Limb (tissue), 2 donors: ENCODE measurements around the gene AHNAK.
"Not testable (repeated sequence)": the region's sequence is repeated elsewhere in the genome, so short reads cannot be mapped to it uniquely, and the experiment has no call there.

Experiments
- DNase-seq, 2 donors: peaks; one replicate each; pipeline ENCODE4 v3.0.0-alpha.2; 2016; ENCODE audit errors: extremely low spot score in 2 of 2

AHNAK gene

DNA sequence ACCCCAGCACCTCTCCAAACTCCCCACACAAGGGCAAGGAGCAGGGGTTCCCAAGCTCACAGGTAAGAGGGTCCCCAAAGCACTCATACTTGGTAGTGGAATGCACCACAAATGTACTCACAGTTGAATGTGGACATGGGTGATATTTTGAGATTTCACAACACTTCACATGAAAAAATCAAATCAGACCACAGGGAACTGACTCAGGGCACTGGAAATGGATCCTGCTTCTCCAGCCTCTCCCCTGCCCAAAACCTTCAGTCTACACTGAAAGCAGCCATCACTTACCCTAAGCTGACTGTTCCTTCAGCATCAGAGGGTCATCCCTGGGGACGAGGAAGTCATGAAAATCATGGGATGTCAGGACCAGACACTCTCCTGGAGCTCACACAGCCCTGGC, 87.5 kb downstream of the AHNAK start:
- DNase-seq, result no peak

DNA sequence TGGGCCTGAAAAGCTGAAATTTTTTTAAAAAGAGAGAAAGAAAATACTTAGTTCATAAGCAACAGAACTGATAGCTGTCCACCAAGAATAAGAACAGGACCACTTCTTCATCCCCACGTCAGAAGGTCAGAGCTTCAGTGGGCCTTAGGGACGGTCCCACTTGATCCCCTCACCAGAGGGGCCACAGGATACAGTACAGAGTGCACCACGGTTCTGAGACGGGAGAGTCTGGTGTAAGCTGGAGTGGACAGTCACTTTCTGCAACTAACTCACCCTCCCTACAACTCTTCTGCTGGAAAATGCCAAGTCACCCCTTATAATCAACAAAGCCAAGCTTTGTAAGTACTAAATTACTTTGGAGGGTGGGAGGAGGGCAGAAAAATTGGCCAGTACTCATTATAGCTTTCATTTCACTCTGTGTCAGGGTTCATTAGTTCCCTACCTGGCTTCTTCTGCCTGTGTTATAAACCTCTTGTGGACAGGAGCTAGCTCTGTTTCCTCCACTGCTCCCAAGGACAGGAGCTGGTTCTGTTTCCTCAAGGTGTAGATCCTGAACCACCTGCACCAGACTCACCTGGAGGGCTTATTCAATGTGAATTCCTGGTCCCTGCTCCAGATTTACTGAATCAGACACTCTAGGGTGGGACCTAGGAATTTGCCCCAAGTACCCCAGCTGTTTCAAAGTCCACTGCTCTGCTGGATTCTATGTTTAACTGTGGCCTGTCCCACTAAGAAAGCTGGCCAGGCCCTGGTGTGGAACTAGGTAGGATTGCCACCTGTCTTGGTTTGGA, 88.2 kb downstream of the AHNAK start:
- no peak for DNase-seq

DNA sequence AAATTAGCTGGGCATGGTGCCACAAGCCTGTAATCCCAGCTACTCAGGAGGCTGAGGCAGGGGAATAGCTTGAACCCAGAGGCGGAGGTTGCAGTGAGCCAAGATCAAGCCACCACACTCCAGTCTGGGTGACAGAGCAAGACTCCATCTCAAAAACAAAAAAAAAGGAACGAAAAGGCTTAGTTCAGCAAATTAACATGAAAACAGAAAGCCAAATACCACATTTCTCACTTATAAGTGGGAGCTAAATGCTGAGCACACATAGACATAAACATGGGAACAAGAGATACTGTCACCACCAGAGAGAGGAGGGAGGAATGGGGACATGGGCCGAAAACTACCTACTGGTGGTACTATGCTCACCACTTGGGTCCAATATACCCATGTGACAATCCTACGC, 89.1 kb downstream of the AHNAK start:
- DNase-seq, result no peak

DNA sequence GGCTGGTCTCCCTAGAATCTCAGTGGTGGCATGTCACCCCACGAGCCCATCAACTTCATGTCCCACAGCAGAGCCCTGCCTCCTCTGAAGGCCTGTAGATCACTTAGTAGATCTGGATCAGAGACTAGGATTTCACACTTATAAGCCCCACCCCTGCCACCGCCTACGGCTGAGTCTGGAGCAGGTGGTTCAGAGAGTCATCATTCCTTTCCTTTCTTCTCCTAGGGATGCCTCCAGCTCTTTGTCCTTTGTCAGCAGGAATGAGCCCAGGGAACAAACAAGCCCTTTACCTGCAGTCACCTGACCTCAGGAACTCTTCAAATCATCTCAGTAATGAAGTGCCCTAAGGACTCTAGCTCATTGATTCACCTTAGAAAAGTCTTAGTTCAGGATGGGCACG, 90.0 kb downstream of the AHNAK start:
- DNase-seq, result no peak

DNA sequence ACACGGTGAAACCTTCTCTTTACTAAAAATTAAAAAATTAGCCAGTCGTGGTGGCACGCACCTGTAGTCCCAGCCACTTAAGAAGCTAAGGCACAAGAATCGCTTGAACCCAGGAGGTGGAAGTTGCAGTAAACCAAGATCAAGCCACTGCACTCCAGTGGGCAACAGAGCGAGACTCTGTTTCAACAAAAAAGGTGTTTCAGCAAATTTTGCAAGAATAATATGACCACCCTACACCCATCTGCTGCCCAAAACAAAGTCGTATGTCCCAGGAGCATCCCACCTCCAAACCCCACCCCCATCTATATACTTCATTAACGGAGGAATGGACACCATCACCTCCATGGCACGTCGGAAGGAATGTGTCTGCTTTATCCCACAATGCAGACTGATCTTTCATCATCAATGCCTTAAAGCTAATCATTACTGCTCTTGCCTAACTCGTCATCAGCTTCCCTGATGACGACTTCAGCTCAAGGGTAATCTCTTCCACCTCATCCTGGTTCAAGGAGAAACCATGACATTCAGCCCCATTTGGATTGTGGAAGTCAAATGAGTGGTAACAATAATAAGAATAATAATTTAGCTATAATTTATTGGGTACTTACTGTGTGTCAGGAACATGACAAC, 93.7 kb downstream of the AHNAK start:
- no peak for DNase-seq

DNA sequence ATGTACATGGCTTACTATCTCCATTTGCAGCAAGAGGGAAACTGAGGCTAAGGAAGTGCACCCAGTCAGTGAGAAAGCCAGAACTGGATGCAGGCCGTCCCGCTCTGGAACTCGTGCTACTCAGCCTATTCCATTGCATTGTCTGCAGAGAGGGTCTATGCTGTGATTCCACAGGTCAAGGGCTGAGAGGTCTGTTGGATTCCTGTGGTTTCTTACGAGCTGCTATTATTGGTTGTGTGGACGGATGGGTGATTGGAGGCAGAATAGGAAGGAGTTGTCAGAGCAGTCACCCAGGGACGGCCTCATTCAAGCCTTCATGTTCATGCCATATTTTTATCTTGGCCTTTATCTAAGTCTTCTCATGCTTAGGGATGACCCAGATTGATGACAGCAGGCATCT, 94.3 kb downstream of the AHNAK start:
- no peak for DNase-seq

DNA sequence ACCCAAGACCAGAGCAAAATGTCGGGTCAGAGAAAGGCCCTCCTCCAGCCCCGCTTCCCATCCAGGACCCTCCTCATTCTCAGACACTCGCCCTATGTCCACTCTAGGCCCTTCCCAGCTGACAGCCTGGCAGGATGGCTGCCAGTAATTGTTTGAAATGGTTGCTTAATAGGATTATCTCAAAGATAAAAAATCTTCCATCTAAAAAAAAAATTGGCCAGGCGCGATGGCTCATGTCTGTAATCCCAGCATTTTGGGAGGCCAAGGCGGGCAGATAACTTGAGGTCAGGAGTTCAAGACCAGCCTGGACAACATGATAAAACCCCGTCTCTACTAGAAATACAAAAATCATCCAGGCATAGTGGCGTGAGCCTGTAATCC, 95.4 kb downstream of the AHNAK start:
- no peak for DNase-seq

DNA sequence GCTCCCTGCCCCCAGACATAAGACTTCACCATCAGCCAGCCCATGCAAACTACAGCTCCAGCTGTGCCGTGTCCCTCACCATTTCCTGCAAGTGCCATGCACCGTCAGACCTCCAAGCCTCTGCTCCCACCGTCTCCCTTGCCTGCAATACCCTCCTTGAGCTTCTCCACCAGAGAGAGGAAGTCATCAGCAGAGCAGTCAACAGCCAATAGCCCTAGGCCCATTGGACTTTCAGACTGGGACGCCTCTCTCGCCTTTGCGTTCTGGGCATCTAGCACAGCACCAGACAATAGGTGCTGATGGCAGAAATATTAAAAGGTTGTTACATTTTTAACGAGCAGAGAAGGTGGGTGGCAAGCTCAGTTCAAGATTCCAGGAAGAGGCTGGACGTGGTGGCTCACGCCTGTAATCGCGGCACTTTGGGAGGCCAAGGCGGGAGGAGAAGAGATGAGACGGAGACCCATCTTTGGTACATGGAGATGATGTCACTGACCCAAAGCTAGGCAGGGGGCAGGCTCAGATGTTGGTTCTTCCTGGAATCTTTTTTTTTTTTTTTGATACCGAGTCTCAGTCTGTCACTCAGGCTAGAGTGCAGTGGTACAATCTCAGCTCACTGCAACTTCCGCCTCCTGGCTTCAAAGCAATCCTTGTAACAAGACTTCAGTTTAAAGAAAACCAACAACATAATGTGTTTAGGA, 95.9 kb downstream of the AHNAK start:
- DNase-seq, result no peak

DNA sequence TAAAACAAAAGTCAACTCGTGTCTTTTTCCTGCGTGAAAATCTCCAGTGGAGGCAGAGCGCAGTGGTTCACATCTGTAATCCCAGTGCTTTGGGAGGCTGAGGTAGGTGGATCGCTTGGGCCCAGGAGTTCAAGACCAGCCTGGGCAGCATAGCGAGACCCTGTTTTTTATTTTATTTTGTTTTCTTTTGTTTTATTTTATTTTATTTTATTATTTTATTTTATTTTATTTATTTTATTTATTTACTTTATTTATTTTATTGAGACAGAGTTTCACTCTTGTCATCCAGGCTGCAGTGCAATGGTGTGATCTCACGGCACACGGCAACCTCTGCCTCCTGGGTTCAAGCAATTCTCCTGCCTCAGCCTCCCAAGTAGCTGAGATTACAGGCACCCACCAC, 96.7 kb downstream of the AHNAK start:
- not testable (repeated sequence) for DNase-seq

DNA sequence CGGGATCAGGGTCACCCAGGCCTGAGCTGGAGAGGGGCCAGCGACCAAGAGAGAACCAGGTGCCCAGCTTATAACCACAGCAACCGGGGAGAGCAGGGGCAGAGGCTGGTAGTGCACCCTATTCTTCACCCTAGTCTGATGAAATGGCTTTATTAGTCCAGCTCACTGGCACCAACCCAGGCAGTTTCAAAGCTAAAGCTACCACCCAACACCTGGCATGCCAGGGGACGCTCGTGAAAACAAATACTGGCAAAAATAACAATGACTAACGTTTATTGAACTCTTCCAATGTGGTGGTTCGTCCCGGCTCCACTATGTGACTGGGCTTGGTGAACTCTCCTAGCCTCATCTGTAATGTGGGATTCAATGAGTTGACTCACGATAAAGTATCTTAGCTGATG, 97.2 kb downstream of the AHNAK start:
- no peak for DNase-seq

DNA sequence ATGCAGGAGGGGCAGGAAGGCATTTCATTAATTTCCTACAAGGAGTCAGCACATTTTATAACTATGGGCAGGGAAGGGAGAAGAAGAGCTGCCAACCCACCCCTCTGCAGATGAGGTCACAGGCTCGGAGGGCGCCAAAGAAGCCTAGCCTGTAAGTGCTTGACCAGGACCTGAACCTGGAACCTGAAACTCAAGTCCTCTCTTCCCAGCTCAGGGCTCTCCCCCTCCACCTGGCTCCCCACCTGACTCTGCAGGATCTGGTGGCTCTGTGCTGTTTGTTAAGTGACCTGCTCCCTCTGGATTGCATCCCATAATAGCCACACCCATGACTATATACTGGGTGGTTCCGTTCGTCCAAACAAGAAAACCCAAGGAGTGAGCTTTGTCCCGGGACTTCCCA, 100.5 kb downstream of the AHNAK start:
- DNase-seq, result no peak

DNA sequence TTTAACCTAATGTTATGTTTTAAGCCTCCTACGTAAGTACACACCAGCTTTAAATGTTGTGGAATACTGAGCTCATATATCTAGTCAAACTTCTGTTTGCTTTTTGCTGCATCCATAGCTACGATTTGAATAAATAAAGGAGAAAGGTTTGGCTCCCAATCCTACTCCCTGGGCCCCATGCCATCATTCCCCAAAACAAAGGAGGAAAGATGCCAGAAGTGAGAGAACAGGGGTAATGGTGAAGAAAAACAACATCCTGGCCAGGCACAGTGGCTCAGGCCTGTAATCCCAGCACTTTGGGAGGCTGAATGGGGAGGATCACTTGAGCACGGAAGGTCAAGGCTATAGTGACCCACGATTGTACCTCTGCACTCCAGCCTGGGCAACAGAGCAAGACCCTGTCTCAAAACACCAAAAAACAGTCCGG, 101.3 kb downstream of the AHNAK start:
- peak; percentile 68 to 78 for DNase-seq

DNA sequence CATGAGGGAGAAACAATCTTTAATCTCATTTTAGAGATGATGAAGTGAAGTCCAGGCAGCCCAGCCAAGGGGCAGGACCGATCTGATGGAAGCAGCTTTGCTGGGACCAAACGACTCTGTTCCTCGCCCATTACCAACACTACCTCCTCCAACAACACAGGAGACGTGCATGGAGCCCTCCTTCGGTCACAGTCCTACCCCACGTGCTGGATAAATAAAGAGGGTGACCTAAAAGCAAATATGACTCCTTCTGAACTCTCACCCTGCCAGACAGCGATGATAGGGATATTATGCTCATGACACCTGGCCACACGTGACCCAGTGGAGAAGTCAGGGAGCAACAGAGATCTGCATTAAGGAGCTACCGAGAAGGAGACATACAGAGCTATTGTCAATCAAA, 101.8 kb downstream of the AHNAK start:
- DNase-seq, result no peak

DNA sequence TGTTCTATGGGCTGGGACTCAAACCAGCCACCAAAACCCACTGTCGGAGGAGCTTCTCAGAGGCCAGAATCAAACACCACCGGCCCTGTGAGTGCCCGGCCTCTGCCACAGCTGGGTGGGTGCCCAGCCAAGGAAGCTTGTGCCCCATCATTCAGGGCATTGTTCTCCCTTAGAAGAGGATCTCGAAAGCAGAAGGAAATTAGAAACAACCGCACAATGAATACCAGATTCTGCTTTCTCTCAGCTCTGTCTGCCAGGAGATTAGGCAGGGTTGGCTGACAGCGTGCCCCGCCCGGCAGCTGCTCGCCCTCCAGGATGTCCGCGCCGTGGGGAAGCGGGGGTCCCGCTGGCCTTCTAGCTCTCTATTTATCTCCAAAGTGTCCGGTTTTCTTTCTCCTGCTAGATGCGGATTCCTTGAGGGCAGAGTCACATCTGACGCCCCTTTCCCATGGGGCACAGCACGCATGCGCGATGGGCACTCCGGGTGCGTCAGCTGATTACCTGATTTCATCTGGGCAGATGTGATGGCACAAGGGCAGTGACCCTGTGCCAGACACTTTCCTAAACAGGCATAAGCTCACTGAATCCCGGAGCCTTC, 102.3 kb downstream of the AHNAK start:
- peak in 1 of 2 donors; percentile 45 for DNase-seq

DNA sequence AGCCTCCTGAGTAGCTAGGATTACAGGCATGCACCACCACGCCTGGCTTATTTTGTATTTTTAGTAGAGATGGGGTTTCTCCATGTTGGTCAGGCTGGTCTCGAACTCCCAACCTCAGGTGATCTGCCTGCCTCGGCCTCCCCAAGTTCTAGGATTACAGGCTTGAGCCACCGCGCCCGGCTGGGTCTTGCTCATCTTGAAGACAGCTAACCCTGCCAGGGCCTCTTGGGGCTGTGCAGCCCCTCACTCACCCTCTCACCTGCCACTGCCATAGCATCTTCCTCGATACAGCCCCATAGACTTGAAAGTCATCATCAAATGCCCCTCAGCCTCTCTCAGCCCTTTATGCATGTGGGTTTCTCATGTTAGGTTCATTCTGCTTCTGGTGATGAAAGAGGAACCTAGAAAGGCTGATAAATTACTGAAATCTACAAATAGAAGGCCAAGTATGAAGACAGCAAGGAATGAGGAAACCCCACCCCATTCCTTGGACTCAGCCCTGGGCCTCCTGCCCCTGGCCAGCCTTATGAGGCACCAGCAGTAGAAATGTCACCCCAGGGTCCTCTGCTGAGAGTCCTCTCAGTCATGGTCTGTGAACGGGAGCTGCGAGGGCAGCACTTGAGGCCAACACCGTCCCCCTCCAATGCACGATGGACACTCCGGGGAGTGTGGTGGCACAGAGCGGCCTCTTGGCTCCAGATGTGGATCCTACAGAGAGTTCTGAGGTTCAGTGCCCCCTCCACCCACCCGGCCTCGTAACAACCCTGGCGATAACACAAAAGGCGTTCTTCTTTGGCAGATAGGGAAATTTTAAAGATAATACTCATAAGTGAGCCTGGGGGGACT, 103.0 kb downstream of the AHNAK start:
- no peak for DNase-seq

DNA sequence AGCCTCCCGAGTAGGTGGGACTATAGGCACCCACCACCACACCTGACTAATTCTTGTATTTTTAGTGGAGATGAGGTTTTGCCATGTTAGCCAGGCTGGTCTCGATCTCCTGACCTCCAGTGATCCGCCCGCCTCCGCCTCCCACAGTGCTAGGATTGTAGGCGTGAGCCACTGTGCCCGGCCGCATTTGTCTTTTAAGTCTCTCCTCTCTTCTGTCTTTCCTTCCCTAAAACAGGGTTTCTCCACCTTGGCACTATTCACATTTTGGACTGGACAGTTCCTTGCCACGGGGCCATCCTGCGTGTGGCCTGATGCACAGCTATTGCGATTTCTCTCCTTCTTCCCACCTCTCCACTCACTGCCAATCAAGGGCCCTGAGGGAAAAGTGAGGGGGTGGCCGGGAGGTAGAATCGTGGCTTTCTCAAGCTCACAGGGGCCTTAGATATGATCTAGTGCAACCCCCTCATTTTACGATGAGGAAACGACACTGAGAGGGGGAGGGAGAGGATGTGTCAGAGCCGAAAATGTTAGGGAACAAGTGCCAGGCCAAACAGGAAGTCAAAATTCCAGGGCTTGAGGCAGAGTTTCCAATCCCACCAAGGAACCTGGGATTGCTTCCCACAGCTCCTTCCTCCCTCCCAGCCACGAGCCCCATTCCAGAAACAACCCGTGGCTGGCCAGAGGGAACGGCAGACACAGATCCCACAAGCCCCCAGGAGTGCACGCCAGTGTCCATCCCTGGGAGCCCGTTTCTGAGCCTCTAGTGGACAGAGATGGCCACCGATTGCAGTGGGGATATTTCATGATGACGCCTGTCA, 106.6 kb downstream of the AHNAK start:
- peak; percentile 43 to 70 for DNase-seq

DNA sequence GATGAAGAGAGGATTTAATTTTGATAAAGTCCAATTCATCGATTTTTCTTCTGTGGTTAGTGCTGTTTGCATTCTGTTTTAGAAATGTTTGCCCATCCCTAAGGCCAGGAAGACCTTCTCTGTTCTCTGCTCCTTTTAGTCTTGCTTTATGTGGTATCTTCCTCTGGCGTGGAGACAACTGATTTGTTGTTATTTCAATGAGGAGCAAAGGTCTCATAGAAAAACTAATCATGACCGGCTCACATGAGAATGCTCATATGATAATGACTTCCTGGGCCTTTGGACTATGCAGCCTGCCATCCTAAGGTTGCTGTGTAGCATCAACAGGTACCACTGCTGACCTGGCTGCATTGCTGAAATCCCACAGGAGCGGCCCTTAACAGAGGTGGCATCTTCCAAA, 108.0 kb downstream of the AHNAK start:
- no peak for DNase-seq

DNA sequence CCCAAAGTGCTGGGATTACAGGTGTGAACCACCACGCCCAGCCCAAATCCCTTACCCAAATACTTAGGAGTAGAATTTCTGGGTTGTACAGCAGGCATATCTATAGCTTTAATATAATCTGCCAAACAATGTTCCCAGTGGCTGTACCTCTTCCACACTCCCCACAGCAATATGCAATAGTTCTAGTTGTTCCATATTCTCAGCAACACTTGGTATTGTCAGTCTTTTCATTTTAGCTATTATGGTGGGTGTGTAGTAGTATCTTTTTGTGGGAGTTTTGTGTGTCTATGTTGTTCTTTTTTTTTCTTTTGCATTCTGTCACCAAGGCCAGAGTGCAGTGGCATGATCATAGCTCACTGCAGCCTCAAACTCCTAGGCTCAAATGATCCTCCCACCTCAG, 109.0 kb downstream of the AHNAK start:
- no peak for DNase-seq

DNA sequence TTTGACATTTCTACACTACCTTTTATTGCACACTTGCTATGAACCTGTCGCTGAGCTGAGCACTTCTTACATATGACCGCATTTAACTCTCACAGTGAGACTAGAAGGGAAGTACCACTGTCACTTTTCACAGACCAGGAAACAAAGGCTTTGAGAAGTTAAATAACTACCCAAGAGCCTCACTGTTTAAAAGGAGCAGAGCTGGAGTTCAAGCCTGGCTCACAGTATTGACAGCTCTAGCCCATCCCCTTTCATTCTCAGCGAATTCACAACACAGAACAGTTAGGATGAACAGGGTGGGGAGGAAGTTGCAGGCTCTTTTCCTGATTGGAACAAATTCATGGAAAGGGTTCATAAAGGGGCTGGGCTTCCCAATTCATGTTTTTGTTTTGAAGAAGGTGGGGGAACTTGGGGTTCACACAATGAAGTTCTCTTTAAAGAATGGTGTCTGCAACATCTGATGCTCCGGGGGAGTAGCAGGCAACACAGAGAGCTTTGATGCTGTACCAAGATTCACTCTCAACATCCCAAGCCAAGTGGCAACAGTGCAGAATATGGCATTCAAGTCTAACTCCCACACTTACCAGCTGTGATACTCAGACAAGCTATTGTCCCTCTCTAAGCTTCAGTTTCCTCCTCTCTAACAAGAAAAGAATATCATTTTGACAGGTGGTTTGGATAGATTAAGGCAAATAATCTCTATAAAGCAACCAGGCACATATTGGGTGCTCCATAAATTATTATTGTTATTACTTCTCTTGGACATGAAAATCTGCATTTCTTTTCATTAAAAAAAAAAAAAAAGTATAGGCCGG, 110.6 kb downstream of the AHNAK start:
- no peak for DNase-seq

DNA sequence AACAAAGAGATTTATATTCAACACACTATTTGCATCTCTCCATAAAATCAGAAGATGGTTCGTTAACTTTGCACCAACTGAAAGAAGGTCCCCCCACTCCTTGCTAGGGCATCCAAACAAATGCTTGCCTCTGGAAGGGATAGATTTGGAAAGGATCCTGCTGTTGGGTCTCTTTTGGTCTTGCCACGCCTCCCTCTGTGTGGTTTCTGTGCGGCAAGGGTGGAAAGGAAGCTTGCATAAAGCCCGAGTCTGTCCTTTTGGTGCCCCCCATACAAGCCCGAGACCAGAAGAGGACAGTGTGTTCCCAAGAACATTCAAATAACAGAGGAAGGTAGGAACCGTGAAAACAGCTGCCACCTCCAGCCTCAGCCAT, 112.7 kb downstream of the AHNAK start:
- no peak for DNase-seq
